GM19438 (cell line): ENCODE measurements around the gene SLC25A42.
"Not testable (repeated sequence)": the region's sequence is repeated elsewhere in the genome, so short reads cannot be mapped to it uniquely, and the experiment has no call there.

ENCODE experiments used
- ATAC-seq: cut with Tn5 transposase; IDR thresholded peaks from one replicate; pipeline ENCODE4 v1.9.1; 2021; ENCODE audit warnings: low read depth; ENCODE audit not compliant: unreplicated experiment

The SLC25A42 gene

DNA sequence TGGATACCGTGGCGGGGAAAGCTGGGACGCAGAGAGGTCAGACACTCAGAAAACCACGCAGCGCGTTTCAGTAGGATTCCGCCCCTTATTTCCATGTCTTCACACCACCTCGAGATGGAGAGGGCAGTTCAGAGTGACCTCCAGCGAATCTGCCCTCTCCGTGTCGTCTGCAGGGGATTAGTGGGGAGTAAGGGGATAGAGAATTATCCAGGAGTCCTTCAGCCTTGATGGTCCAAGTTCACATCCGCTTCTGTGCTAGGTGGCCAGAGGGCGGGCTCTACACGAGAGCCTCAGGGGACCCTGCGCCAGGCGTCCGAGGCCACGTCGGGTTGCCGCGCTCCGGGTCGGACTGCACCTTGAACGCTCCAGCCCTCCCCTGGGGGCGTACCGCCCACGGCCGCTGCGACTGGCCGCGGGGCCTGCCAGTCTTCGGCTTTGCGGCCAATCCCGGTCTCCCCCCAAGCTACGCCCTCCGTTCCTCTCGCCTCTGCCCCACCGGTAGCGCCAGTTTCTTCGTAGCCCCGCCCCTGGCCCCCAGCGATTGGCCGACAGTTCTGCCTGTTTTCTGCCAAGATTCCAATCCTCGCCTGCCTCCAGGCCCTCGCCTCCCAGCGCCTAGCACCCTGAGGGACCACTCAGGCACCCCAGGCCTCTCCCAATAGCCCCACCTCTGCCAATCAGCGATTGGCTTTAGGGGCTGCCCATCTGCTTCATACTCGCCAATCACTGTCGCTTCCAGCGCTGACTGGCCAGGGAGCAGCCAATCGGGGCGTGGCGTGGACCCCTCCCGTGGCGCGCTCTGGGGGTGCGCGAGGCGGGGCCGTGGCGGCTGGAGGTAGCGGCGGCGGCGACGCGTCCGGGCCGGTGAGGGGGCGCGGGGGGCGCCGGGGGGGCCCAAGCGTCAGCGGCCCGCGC is at the start of gene SLC25A42:
Gene SLC25A42, plus strand, starts transcription at position 812 of the 915 bp plus-strand sequence. CDS start 32,131 bp downstream, outside the sequence.
- ATAC-seq: peak; percentile 94

DNA sequence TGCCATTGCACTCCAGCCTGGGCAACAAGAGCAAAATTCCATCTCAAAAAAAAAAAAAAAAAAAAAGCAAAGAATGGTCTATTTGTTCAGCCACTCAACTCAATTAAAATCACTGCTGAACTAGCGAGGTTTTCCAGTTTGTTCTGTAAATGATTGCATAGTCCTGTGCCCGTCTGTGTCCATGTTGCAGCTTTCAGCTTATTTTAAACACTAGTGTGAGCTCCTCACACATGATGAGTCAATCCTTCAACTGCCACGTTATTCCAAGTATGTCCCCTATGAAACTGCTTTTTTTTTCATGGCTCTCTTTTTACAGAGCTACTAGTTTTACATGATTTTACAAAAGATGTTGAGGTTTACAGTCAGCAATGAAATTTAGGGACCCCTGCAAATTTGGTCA is 42.7 kb upstream of the SLC25A42 start:
- no peak for ATAC-seq

DNA sequence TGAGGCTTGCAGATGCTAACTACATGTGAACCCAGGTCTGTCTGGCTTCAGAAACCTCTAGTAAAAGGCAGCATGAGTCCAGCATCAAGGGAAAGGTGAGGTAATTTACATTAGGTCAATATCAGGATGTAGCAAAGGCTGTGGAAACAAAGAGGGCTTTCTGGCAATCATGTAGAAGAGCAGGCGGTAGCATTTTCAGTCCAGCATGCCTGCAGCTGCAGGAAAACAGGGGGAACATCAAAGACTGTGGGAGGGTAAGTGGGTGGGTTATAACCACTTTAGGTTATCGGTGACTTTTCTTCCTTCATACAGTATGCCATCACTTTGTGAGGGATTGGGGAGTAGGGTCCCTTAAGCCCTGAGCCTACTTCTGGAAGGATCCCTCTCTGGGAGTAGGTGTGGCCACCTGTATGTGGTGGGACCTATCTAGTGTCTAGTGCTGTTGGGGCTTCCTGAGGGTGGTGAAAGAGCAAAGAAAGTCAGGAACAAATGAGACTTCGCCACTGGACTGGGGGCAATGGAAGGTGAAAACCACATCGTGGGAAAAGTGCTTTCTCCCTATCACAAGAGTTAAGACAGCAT is 41.3 kb upstream of the SLC25A42 start:
- no peak for ATAC-seq

- not testable (repeated sequence) for ATAC-seq
Measured at GRCh38 chr19:19023376-19023775, 40.4 kb upstream of the SLC25A42 start.

DNA sequence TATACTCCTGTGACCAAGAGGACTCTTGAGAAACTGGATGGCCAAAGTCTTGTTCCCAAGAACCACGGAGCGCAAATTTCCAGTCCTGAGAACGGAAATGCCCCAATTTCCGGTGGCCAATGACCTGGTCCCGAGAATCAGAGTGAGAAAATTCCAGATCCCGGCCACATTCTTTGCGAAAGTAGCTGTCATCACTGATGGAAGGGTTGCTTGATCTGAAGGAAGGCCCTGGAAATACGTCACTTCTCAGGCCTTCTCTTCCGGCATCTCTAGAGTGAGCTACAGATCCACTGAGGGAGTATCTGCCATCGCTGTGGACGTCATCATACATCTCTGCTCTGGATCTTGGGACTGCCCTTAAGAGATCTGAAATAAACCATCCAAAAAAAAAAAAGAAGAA is 37.9 kb upstream of the SLC25A42 start:
- ATAC-seq: no peak

DNA sequence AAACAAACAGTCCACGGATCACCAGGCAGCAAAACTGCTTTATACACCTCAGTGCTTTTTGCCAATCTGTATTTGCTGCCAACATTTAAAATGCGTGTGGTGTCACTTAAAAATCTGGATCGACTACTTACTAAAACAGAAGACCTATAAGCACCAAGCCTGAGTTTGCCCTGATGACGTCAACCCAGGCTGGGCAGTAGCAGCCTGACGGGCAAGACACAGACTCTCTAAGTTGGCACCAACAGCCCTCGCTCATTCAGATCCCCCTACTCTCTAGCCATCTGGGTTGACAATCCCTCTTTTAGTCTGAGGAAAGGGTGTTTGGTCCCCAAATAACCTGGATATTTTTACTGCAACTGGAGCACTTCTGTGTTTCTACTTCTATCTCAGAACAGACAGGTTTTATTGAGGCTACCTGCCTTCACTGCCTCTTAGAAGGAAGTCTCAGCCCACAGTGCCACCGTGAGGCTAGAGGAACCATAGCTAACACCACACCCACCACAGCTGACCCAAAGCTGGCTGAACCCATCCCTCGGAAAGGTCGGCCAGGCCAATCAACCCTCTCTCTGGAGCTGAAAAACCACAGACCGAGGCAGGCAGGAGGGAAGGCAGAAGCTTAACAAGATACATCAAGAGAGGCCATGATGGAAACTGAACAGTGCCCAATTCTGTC is 37.4 kb upstream of the SLC25A42 start:
- no peak for ATAC-seq

DNA sequence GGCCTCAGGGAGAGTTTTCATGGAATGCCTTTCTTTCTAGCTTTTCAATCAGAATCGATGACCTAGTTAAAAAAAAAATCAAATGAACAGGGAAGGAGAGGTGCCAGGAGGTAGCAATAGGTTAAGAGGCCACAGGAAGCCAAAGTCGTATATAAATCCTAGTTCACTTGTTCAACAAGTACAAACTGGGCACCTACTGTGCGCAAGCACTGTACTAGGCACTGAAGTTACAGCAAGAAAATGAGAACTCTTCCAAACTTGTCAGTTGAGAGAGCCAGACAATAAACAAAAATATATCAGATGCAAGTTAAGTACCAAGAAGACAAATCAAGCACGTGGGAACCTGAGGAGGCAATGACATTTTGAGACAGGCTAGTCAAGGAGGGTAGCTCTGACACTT is 36.6 kb upstream of the SLC25A42 start:
- no peak for ATAC-seq

GRCh38 chr19:19028526-19028925 is 35.3 kb upstream of the SLC25A42 start:
- no peak for ATAC-seq

GRCh38 chr19:19031891-19032290 is 31.9 kb upstream of the SLC25A42 start:
- no peak for ATAC-seq

- no peak for ATAC-seq
Measured at GRCh38 chr19:19032420-19033175, 31.2 kb upstream of the SLC25A42 start.

DNA sequence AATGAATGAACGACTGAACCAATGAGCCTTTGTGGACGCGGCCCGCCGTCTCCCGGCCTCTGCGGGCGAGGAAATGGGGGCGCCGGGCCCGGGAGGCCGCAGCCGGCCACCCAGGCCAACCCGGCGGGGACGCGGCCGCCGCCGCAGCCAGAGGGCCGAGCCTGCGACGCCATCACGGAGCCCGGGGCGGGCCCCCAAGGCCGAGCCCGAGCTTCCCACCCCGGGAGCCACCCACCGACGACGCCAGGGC is 30.7 kb upstream of the SLC25A42 start:
- peak; percentile 24 for ATAC-seq

DNA sequence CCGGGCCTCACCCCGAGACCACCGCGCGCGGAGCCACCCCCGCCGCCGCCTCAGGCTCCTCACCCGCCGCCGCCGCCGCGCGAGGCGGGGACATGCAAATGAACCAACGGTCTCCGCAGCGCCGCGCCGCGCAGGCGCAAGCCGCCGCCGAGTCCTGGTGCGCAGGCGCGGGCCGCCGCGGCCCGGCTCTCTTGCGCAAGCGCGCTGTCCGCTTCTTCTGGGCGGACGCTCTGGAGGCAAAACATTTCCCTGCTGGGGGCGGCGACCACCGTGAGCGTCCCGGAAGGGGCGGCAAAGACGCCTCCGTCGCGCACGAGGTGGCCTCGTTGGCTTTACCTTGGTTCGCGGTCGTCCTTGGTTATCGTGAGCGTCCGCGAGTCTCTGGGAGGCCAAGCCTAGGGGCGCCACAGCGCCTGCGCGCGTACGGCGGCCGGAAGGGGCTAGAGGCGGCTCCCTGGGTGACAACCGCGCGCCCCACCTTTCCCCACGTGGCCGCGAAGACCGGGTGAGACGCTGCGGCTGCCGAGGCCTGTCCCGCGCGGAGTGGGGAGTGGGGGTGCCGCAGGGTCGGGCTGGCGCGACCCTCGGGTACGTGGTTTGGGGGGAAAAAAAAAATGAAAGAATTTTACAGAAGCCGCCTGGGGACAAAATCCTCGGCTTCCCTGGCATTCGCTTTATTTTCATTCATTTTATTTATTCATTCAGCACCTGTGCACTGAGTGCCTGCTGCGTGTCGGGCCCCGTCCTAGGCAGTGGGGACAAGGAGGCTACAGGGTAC is 30.2 kb upstream of the SLC25A42 start, which contains the start of the genes ARMC6 and SUGP2:
Gene ARMC6, plus strand, starts transcription at position 178 of the 778 bp plus-strand sequence. CDS start 607 bp downstream, outside the sequence.
Gene SUGP2, minus strand, starts transcription at position 92 of the 778 bp plus-strand sequence. CDS start 2,446 bp downstream, outside the sequence.
- peak; percentile 65 for ATAC-seq

DNA sequence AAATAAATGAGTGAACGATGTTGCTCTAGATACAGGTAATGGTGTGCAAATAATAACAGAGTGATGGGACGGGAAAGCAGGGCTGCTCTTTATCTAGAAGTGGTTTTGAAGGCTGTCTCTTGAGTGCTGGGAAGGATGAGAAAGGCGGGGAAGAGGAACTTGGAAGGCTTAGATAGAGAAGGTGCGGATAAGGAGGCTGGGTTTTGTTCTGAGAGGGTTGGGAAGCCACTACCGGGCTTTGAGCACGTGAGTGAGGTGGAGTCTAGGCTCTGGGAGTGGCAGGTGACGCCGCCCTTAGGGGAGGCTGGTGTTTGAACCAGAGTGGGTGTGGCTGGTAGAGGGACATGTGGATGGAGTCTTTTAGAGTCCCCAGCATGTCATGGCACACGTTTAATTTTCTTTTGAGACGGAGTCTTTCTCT is 29.6 kb upstream of the SLC25A42 start:
- no peak for ATAC-seq

- no peak for ATAC-seq
Measured at GRCh38 chr19:19039901-19040300, 23.9 kb upstream of the SLC25A42 start.

- no peak for ATAC-seq
Measured at GRCh38 chr19:19040417-19040816, 23.4 kb upstream of the SLC25A42 start.

DNA sequence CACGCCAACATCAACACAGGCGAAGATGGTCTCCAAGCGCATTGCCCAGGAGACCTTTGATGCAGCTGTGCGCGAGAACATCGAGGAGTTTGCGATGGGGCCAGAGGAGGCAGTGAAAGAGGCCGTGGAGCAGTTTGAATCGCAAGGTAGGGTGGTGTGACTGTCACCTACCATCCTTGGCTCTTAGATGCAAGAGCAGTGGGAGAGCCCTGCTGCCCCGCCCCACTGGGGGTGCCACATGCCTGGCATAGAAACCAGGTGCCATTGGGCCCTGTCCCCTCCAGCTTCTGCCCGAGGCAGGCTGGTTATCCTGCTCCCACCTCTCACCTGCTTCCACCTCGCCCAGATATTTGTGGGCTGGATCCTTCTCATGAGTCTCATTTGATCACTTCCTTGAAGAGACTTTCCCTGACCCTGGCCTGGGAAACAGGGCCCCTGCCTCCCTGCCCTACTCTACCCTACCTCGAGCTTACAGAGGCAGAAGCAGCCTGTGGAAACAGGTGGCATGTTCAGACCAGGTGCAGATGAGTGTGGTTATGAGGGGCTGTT is 21.0 kb upstream of the SLC25A42 start:
- no peak for ATAC-seq

- ATAC-seq: no peak
Measured at GRCh38 chr19:19043481-19043880, 20.3 kb upstream of the SLC25A42 start.

GRCh38 chr19:19043881-19044280 is 19.9 kb upstream of the SLC25A42 start:
- ATAC-seq: no peak

DNA sequence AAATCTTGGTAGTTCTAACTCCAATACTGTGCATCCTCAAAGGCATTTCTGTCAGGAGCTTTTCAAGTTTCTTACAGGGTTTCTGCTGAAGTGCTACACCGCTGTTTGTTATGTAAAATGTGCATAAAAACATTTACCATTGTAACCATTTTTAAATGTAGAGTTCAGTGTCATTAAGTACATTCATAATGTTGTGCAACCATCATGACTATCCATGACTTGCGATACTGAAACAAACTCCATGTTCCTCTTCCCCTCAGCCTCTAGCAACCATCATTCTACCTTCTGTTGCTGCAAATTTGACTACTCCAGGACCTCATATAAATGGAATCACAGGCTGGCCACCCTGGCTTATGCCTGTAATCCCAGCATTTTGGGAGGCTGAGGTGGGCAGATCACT is 14.4 kb upstream of the SLC25A42 start:
- no peak for ATAC-seq

- no peak for ATAC-seq
Measured at GRCh38 chr19:19050104-19050503, 13.7 kb upstream of the SLC25A42 start.
